ENCODE results near the gene SRCAP.
A peak's percentile ranks its signal among the peaks of the same experiment; 100 is the strongest.

Gene SRCAP

GRCh38 chr16:30755955-30756780 is 57.2 kb downstream of the SRCAP start:
- DNase-seq (ENCODE audit: low read depth in 2 of 2, low spot score in 1 of 2) = no peak

- no peak for DNase-seq (ENCODE audit: low read depth in 2 of 2, low spot score in 1 of 2)
Observed at GRCh38 chr16:30756781-30757100, 57.8 kb downstream of the SRCAP start.

DNA sequence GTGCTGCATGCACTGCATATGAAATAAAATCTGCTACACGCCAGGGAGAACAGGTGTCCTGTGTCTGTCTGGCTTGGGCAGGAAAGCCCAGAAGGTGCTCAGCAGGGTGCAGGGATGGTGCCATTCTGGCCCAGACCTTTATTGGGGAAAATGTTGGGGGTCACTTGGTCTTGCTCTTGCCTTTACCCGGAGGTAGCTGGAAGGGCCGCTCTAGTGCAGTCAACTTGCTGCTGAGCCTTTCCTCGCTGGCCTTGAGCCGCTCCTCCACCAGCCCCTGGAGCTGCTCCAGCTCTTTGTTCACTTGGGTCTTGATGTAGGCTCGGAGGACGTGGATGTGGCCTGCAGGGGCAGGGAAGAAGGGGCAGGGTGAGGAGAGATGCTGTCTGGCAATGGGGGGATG is 58.3 kb downstream of the SRCAP start:
- no peak for DNase-seq (ENCODE audit: low read depth in 2 of 2, low spot score in 1 of 2)

DNA sequence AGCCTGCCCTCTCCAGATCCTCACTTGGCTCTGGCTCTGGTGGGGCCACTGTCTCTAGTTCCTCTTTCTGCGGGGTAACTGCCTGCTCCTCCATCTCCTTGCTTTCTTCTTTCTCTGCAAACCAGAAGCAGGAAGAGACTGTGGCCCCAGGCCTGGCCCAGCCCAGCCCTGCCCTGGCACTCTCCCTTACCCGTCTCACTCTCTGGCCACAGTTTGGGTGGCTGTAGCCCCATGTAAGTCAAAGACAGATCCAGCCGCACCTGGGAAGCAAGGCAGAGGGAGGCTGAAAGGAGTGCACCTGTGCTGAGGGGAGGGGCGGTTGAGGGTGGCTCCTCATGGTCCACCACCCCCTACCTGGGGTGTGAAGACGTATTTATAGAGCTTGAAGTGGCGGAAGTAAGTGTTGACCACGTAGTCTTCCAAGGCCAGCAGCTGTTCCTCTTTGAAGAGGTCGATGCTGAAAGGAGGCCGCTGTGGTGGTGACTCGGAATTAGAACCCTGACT is 60.1 kb downstream of the SRCAP start:
- DNase-seq (ENCODE audit: low read depth in 2 of 2, low spot score in 1 of 2) = no peak

- DNase-seq (ENCODE audit: low read depth in 2 of 2, low spot score in 1 of 2) = no peak
Observed at GRCh38 chr16:30760001-30760559, 61.1 kb downstream of the SRCAP start.

DNA sequence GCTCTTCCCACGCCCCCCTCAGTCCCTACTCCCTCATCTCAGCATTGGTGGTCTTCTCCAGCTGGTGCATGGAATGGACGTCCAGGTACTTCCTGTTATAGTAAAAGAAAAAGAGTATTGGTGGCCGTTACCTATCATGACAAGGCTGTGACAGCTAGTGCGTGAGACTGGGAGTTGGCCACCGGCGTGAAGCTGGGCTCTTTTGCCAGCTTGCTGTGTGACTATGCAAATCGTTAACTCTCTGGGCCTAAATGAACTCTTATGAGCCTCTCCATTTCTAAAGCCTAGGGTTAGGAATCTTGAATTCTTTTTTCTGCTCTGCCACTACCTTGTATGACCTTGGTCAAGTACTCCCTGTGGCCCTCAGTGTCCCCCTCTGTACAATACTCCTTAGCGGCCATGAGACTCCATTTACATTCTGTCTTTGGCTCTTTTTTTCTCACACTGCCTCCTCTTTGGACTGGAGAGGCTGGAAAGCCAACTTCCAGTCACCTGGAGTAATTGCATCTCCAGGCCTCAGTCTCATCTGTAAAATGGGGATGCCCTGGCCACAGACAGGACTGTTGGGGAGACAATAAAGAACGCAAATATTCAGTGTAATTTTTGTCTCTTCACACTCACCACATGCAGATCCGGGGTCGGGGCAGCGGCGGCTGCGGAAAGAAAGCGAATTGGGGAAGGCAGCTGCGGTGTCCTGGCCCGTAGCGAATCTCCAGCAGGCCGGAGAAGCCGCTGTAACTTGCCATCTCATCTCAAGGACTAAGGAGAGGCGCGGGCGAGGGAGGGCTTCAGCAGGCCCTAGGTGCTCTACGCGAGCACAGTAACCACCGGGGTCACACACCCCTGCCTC is 61.8 kb downstream of the SRCAP start:
- no peak for DNase-seq (ENCODE audit: low read depth in 2 of 2, low spot score in 1 of 2)

DNA sequence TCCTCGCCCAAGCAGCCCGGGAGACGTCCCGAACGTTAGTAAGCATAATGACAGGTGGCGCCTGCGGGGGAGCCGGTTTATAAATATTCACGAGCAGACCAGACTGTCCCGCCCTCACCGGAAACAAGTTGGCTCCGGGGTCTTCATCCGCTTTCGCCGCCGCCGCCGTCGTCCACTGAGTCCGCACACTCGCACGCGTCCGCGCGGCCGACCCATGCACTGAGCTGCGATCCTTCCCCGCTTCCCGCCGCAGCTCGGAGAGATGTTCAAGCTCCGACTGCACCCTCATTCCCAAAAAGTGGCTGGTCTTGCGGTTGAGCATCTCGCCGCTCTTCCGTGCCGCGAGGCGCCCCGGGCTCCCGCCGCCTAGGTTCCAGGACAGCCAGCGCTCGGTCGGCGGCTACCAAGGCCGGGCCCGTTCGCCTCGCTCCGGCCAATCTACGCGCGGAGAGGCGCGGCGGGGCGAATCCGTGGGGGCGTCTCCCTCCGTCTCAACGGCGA is 62.5 kb downstream of the SRCAP start:
- DNase-seq (ENCODE audit: low read depth in 2 of 2, low spot score in 1 of 2) = no peak

- DNase-seq (ENCODE audit: low read depth in 2 of 2, low spot score in 1 of 2) = peak; percentile 78 to 82
Observed at GRCh38 chr16:30761928-30762902, 63.2 kb downstream of the SRCAP start, which contains the start of the genes CFAP119 and RNF40. CFAP119 (minus strand) TSS chr16:30762062; CDS start chr16:30761748, 314 bp downstream. RNF40 (plus strand) TSS chr16:30762322; CDS start chr16:30762546, 224 bp downstream.

DNA sequence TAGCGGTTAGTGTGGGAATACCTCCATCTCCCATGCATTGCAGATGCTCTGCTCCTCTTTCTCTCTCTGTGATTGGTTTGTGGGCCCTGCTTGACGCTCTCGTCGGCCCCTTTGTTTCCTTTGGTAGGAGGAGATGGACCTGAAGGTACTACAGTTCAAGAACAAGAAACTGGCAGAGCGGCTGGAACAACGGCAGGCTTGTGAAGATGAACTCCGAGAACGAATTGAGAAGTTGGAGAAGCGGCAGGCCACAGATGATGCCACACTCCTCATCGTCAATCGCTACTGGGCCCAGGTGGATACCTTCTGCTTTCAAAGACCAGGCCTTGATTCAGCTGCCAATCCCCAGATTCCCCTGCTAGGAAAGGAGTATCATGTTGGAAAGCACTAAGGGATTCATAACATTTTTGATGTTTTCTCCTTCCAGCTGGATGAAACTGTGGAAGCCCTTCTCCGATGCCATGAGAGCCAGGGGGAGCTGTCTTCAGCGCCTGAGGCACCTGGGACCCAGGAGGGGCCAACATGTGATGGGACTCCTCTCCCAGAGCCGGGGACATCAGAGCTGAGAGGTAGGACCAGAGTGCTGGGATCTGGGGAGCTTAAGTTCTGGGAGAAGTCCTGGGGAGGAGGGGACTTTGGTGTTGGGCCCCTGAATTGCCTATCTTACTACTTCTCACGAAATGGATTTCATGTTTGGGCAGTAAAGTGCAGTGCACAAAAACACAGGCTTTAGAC is 64.2 kb downstream of the SRCAP start:
- no peak for DNase-seq (ENCODE audit: low read depth in 2 of 2, low spot score in 1 of 2)

DNA sequence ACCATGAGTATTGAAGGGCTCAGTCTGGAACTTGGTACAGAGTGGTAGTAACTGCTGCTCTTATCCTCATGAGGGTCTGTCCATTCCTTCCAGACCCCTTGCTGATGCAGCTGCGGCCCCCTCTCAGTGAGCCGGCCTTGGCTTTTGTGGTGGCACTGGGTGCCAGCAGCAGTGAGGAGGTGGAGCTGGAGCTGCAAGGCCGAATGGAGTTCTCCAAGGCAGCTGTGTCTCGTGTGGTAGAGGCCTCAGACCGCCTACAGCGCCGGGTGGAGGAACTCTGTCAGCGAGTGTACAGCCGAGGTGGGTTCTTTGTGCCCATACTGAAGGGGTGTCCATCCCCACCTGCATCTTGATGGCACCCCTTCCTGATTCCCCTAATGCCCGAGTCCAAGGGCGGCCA is 65.1 kb downstream of the SRCAP start:
- no peak for DNase-seq (ENCODE audit: low read depth in 2 of 2, low spot score in 1 of 2)

GRCh38 chr16:30764816-30765465 is 66.0 kb downstream of the SRCAP start:
- DNase-seq (ENCODE audit: low read depth in 2 of 2, low spot score in 1 of 2) = no peak

- DNase-seq (ENCODE audit: low read depth in 2 of 2, low spot score in 1 of 2) = no peak
Observed at GRCh38 chr16:30766206-30766932, 67.4 kb downstream of the SRCAP start.

DNA sequence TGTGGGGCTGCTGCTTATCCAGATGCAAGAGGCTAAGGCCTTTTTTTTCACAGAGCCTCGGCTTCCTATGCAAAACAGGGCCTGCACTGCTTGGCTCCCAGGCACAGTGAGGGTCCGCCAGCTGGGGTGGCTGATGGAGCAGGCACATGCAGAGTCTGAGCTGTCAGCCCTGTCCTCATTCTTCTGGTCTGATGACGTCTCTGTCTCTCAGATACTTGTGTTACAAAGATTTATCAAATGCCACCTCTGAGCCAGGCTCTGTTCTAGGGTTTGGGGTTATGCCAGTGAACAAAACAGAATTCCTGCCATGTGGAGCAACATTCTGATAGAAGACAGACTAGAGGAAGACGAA is 67.9 kb downstream of the SRCAP start:
- DNase-seq (ENCODE audit: low read depth in 2 of 2, low spot score in 1 of 2) = no peak

DNA sequence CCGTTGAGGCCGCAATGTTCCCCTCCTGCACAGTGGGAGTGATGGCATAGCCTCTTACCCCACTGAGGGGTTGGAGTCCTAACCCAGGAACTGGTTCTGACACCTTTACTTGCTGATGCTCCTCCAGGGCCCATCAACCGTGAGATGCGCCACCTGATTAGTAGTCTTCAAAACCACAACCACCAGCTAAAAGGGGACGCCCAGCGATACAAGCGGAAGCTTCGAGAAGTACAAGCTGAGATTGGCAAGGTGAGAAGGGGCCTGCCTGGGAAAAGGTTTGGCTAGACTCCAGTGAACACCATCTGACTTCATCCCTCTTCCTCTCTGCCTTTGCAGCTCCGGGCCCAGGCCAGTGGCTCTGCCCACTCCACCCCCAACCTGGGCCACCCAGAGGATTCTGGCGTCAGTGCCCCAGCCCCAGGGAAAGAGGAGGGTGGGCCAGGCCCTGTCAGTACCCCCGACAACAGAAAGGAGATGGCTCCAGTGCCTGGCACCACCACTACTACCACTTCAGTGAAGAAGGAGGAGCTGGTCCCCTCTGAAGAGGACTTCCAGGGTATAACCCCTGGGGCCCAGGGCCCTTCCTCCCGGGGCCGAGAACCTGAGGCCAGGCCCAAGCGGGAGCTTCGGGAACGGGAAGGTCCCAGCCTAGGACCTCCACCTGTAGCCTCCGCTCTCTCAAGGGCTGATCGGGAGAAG is 68.9 kb downstream of the SRCAP start:
- no peak for DNase-seq (ENCODE audit: low read depth in 2 of 2, low spot score in 1 of 2)

- no peak for DNase-seq (ENCODE audit: low read depth in 2 of 2, low spot score in 1 of 2)
Observed at GRCh38 chr16:30768583-30769181, 69.7 kb downstream of the SRCAP start.

- DNase-seq (ENCODE audit: low read depth in 2 of 2, low spot score in 1 of 2) = no peak
Observed at GRCh38 chr16:30769379-30770089, 70.6 kb downstream of the SRCAP start.

GRCh38 chr16:30771726-30772125 is 72.8 kb downstream of the SRCAP start:
- no peak for DNase-seq (ENCODE audit: low read depth in 2 of 2, low spot score in 1 of 2)
